Lower leg skin (tissue), 3 donors: ENCODE results near the gene MAPK8IP3.

Source experiments
- POLR2A ChIP-seq, 2 donors: fragments of 450-650 bp; IDR thresholded peaks; one replicate each; pipeline ENCODE4 v1.6.1; 2016 to 2017; ENCODE audit warnings: antibody characterized with exemption in 2 of 2, mild to moderate bottlenecking in 1 of 2, moderate library complexity in 1 of 2
- TF ChIP-seq, protein P1 (sequence below), 3 donors: fragments of 450-650 bp; IDR thresholded peaks; one replicate each; pipeline ENCODE4 v1.5.1; 2016; ENCODE audit warnings: antibody characterized with exemption in 3 of 3, mild to moderate bottlenecking in 3 of 3, moderate library complexity in 2 of 3

DNA sequence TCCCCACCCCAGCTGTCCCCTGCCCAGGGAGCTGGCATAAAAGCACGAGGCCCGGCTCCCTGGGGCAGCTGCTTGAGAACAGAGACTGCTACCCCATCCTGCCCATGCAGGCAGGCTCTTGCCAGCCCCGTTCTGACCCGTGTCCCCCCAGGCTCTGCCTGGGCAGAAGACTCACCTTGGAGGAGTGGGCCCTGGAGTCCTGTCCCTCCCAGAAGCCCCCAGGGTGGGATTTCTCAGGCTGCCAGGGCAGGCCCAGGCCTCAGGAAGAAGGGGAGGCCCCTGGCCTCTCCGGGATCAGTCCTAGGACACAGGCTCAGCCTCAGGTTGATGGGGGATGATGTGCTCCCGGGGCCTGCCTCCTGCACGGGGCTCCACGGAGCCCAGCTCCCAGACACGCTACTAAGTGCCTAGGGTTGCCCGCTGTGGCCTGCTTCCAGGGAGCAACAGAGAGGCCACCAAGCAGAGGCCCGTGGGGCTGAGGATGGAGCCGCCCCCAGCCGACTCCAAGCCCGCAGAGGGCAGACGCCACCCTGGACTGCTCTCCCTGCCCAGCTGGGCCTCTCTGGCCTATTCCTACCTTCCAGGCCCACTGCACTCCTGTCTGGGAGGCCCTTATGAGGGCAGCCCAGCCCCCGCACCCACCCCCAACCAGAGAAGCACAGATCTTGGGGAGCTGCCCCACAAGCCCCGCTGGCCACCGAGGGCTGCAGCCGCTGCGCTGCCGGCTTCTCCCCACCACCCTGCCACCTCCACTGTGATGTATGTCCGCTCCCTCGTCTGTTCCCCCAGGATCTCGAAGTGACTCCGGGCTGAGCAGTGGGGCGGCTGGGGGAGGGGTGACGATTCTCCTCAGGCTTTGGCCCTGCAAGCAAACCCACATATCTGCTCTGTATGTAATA, 63.7 kb downstream of the MAPK8IP3 start:
- TF ChIP-seq, protein P1, sequence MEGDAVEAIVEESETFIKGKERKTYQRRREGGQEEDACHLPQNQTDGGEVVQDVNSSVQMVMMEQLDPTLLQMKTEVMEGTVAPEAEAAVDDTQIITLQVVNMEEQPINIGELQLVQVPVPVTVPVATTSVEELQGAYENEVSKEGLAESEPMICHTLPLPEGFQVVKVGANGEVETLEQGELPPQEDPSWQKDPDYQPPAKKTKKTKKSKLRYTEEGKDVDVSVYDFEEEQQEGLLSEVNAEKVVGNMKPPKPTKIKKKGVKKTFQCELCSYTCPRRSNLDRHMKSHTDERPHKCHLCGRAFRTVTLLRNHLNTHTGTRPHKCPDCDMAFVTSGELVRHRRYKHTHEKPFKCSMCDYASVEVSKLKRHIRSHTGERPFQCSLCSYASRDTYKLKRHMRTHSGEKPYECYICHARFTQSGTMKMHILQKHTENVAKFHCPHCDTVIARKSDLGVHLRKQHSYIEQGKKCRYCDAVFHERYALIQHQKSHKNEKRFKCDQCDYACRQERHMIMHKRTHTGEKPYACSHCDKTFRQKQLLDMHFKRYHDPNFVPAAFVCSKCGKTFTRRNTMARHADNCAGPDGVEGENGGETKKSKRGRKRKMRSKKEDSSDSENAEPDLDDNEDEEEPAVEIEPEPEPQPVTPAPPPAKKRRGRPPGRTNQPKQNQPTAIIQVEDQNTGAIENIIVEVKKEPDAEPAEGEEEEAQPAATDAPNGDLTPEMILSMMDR (IDR thresholded peaks at IDR 0.05) = no peak
- TF ChIP-seq POLR2A (IDR thresholded peaks at IDR 0.05) = no peak
